ENCODE results near the gene TMEM242.

DNA sequence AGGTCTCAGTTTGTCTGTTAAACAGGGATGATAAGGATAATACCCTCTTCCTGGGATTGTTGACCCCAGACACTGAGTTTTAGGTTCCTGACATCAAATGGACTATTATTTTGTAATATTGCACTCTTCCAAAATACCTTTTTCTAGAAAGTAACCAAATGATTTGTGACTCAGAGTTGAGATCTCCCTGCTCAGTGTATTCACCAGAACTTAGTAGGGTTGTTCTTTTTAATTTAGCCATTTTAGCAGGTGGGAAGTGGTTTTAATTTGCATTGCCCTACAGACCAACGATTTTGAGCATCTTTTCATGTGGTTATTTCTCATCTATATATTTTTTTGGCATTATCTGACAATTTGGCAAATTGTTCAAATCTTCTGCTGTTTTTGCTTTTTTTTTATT is 75.1 kb downstream of the TMEM242 start:
- no peak for TF ChIP-seq MAFF (IDR thresholded peaks at IDR 0.05; ENCODE audit: low read depth, low read length)
- no peak for TF ChIP-seq HMG20B (CRISPR knock-in tag; conservative IDR thresholded peaks at IDR 0.05)
- TF ChIP-seq, protein P1, sequence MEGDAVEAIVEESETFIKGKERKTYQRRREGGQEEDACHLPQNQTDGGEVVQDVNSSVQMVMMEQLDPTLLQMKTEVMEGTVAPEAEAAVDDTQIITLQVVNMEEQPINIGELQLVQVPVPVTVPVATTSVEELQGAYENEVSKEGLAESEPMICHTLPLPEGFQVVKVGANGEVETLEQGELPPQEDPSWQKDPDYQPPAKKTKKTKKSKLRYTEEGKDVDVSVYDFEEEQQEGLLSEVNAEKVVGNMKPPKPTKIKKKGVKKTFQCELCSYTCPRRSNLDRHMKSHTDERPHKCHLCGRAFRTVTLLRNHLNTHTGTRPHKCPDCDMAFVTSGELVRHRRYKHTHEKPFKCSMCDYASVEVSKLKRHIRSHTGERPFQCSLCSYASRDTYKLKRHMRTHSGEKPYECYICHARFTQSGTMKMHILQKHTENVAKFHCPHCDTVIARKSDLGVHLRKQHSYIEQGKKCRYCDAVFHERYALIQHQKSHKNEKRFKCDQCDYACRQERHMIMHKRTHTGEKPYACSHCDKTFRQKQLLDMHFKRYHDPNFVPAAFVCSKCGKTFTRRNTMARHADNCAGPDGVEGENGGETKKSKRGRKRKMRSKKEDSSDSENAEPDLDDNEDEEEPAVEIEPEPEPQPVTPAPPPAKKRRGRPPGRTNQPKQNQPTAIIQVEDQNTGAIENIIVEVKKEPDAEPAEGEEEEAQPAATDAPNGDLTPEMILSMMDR (CRISPR knock-in tag; IDR thresholded peaks at IDR 0.05) = no peak
- no peak for TF ChIP-seq ZNF44 (CRISPR knock-in tag; IDR thresholded peaks at IDR 0.05)
- TF ChIP-seq MYC (CRISPR knock-in tag; IDR thresholded peaks at IDR 0.05; ENCODE audit: borderline replicate concordance) = no peak
- no peak for TF ChIP-seq HMG20A (CRISPR knock-in tag; IDR thresholded peaks at IDR 0.05; ENCODE audit: borderline replicate concordance)
